A549 (cell line): ENCODE data around the gene CCDC27. TPM values are rescaled to one million over a fixed set of nuclear protein-coding genes. Genes with fewer than 3 reads are reported as not detected.

ENCODE experiments used
- ATAC-seq, 2 experiments: fragments of 200-7000 bp in 1 of 2; fragments of >200 bp in 1 of 2; cut with Nextera tagmentation in 1 of 2; cut with Tn5 transposase in 1 of 2; 3 replicates each; pipeline versions ENCODE4 v1.8.0 to v1.9.1; 2018 to 2020; ENCODE audit warnings: mild to moderate bottlenecking in 1 of 2, moderate library complexity in 1 of 2
- CTCF ChIA-PET: fragments of 300-600 bp; sonication (Branson Sonifier 250); formaldehyde crosslinking; extraction: SDS; loops from one replicate; lab custom pipeline; 2021; ENCODE audit warnings: antibody characterized with exemption, inconsistent platforms; lab: Yijun Ruan, JAX
- POLR2A ChIA-PET: fragments of 350-600 bp; formaldehyde crosslinking; extraction: SDS; loops from one replicate; lab custom pipeline; 2021; ENCODE audit warnings: antibody characterized with exemption, inconsistent platforms; lab: Yijun Ruan, JAX
- DNase-seq, 2 experiments: peaks; one replicate each; pipeline versions ENCODE4 v3.0.0 to v3.0.0-alpha.2; 2011 to 2016; ENCODE audit warnings: low read depth in 1 of 2, low spot score in 1 of 2
- FAIRE-seq: peaks from 2 replicates; lab custom pipeline; 2011; peaks lifted over from hg19 to GRCh38; lab: Jason Lieb, UNC
- H3K27ac ChIP-seq, 2 experiments: fragments of >200 bp; sonication (Bioruptor Twin); formaldehyde crosslinking; 3 replicates each; pipeline ENCODE4 v1.5.1; 2016 to 2017
- H3K4me1 ChIP-seq: fragments of >200 bp; sonication (Bioruptor Twin); formaldehyde crosslinking; 3 replicates; pipeline ENCODE4 v1.6.1; 2016
- H3K4me2 ChIP-seq: fragments of >200 bp; sonication (Bioruptor Twin); formaldehyde crosslinking; 3 replicates; pipeline ENCODE4 v1.6.1; 2016
- H3K4me3 ChIP-seq: fragments of >200 bp; sonication (Bioruptor Twin); formaldehyde crosslinking; 3 replicates; pipeline ENCODE4 v1.5.1; 2016
- H3K9me3 ChIP-seq: fragments of >200 bp; sonication (Bioruptor Twin); formaldehyde crosslinking; 3 replicates; pipeline ENCODE4 v1.6.1; 2016
- ATOH8 ChIP-seq: fragments of 250-450 bp; sonication (Bioruptor Pico); IDR thresholded peaks from 2 replicates; pipeline ENCODE4 v1.5.0; 2020; ENCODE audit warnings: low read depth, mild to moderate bottlenecking, moderate library complexity
- CHD2 ChIP-seq: fragments of 150-350 bp; IDR thresholded peaks from 2 replicates; pipeline ENCODE4 v1.6.1; 2014; ENCODE audit warnings: low read length; ENCODE audit not compliant: partially characterized antibody
- CHD4 ChIP-seq: fragments of 200-600 bp; sonication (generic); IDR thresholded peaks from 2 replicates; pipeline ENCODE4 v1.6.1; 2016; ENCODE audit warnings: antibody characterized with exemption, mild to moderate bottlenecking, borderline replicate concordance
- EHF ChIP-seq: fragments of 250-450 bp; sonication (Bioruptor Pico); IDR thresholded peaks from 2 replicates; pipeline ENCODE4 v1.5.0; 2020; ENCODE audit warnings: mild to moderate bottlenecking
- ELK1 ChIP-seq: fragments of 150-350 bp; IDR thresholded peaks from 2 replicates; pipeline ENCODE4 v1.6.1; 2014; ENCODE audit warnings: low read depth, mild to moderate bottlenecking, low read length
- FOSL2 ChIP-seq, 2 experiments: fragments of 450-650 bp in 1 of 2; fragments of >200 bp in 1 of 2; sonication (Bioruptor Twin) in 1 of 2; formaldehyde crosslinking; IDR thresholded peaks; 2 replicates each; pipeline versions ENCODE4 v1.5.0 to v1.6.1; 2016 to 2020; ENCODE audit warnings: mild to moderate bottlenecking in 1 of 2, moderate library complexity in 1 of 2
- FOXS1 ChIP-seq: fragments of 250-450 bp; sonication (Bioruptor Pico); IDR thresholded peaks from 2 replicates; pipeline ENCODE4 v1.5.0; 2020; ENCODE audit warnings: mild to moderate bottlenecking, moderate library complexity
- HEYL ChIP-seq: fragments of 250-450 bp; sonication (Bioruptor Pico); IDR thresholded peaks from 2 replicates; pipeline ENCODE4 v1.8.0; 2021; ENCODE audit warnings: mild to moderate bottlenecking, moderate library complexity
- HOXA7 ChIP-seq: fragments of 250-450 bp; sonication (Bioruptor Pico); IDR thresholded peaks from 2 replicates; pipeline ENCODE4 v1.5.0; 2020; ENCODE audit warnings: mild to moderate bottlenecking, moderate library complexity
- JUNB ChIP-seq: fragments of >200 bp; sonication (Bioruptor Twin); formaldehyde crosslinking; IDR thresholded peaks from 2 replicates; pipeline ENCODE4 v1.6.1; 2016
- KDM5A ChIP-seq: fragments of 200-600 bp; sonication (generic); IDR thresholded peaks from 2 replicates; pipeline ENCODE4 v1.6.1; 2016; ENCODE audit warnings: antibody characterized with exemption, mild to moderate bottlenecking
- MAZ ChIP-seq: fragments of 150-350 bp; IDR thresholded peaks from 2 replicates; pipeline ENCODE4 v1.6.1; 2014; ENCODE audit warnings: antibody characterized with exemption, low read depth, low read length, borderline replicate concordance
- NFE2L2 ChIP-seq: fragments of 150-350 bp; conservative IDR thresholded peaks from 2 replicates; pipeline ENCODE4 v1.6.1; 2014; ENCODE audit warnings: low read length
- NPAS2 ChIP-seq: fragments of 250-450 bp; sonication (Bioruptor Pico); IDR thresholded peaks from 2 replicates; pipeline ENCODE4 v1.8.0; 2022; ENCODE audit warnings: mild to moderate bottlenecking, moderate library complexity, borderline replicate concordance
- PBX3 ChIP-seq: IDR thresholded peaks from 2 replicates; pipeline ENCODE4 v1.6.1; 2012
- RAD21 ChIP-seq, 2 experiments: fragments of >200 bp in 1 of 2; sonication (Bioruptor Twin) in 1 of 2; formaldehyde crosslinking in 1 of 2; IDR thresholded peaks in 1 of 2; conservative IDR thresholded peaks in 1 of 2; 2 replicates in 1 of 2; 3 replicates in 1 of 2; pipeline ENCODE4 v1.6.1; 2012 to 2018; ENCODE audit warnings: inconsistent platforms in 1 of 2
- TFCP2L1 ChIP-seq: fragments of 250-450 bp; sonication (Bioruptor Pico); IDR thresholded peaks from 2 replicates; pipeline ENCODE4 v1.5.0; 2021; ENCODE audit warnings: mild to moderate bottlenecking
- TP53 ChIP-seq: fragments of 250-450 bp; sonication (Bioruptor Pico); IDR thresholded peaks from 2 replicates; pipeline ENCODE4 v1.5.0; 2021; ENCODE audit warnings: mild to moderate bottlenecking, moderate library complexity
- ZNF302 ChIP-seq: fragments of 250-450 bp; sonication (Bioruptor Pico); IDR thresholded peaks from 2 replicates; pipeline ENCODE4 v1.9.0; 2021; ENCODE audit warnings: inconsistent platforms, mild to moderate bottlenecking, moderate library complexity
- ZSCAN20 ChIP-seq: fragments of 250-450 bp; sonication (Bioruptor Pico); IDR thresholded peaks from 2 replicates; pipeline ENCODE4 v1.8.0; 2022; ENCODE audit warnings: mild to moderate bottlenecking, moderate library complexity
- WGBS: methylation state at CpG from one replicate; pipeline ENCODE4 v1.1.6; 2017; ENCODE audit errors: missing lambda C conversion rate; 5-methylcytosine and 5-hydroxymethylcytosine counted together
- polyA plus RNA-seq, 4 experiments: library from polyadenylated mRNA; depleted of rRNA in 3 of 4; stranded (reverse); fragments of >200 nt; fragmentation: RNase III in 1 of 4; extraction: RNeasy Plus Mini Kit Qiagen cat#74134 plus additional on column Dnase treatment in 1 of 4; gene quantifications; 2 replicates in 3 of 4; 3 replicates in 1 of 4; pipeline ENCODE4 v1.2.3, GENCODE V29; 2011 to 2017
- TF ChIP-seq, protein P1 (sequence below): fragments of >200 bp; sonication (Bioruptor Twin); formaldehyde crosslinking; IDR thresholded peaks from 3 replicates; pipeline ENCODE4 v1.5.1; 2016
- TF ChIP-seq, protein P2 (sequence below): fragments of 200-600 bp; sonication (generic); IDR thresholded peaks from 2 replicates; pipeline ENCODE4 v1.6.1; 2016; ENCODE audit warnings: antibody characterized with exemption, mild to moderate bottlenecking, moderate library complexity

Gene CCDC27
- polyA plus RNA-seq, 2 of the 4 experiments (the other 2 are of a cell fraction), result not detected

DNA sequence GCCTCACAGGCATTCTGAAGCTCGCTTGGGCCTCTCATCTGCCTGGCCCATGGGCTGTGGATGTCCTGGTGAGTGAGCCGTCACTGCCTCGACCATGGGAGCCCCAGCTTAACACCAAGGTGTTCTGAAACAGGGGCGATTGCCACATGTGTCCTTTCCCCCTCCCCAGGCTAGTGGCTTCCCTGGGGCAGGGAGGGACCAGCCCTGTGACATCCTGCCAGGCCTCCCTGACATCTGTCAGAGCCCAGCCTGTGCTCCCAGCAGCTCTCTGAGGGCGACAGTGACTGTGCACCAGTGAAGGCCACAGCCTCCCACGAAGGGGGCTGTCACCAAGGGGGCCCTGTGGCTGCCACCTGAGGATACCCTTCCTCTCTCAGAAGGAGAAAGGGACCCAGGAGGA lies 35.9 kb upstream of the CCDC27 start:
- H3K4me3 ChIP-seq, result no peak overlapping the region
- POLR2A ChIA-PET, result no interaction called here
- CTCF ChIA-PET, result interaction anchor here (3.2 kb wide), 1 partner anchor 8 kb away, joined by 22 read pairs; no protein-coding TSS in a partner anchor
- DNase-seq (no peak), FAIRE-seq (no peak), ATAC-seq (no peak)
- H3K9me3 ChIP-seq, result no peaks in the 10 kb centered on the region
- 35% methylated on average over 5 of the region's 6 CpGs for WGBS
- H3K27ac ChIP-seq, result no peak overlapping the region
- no peak overlapping the region for H3K4me2 ChIP-seq
- H3K4me1 ChIP-seq, result no peaks in the 10 kb centered on the region
- TF ChIP-seq, protein P1, sequence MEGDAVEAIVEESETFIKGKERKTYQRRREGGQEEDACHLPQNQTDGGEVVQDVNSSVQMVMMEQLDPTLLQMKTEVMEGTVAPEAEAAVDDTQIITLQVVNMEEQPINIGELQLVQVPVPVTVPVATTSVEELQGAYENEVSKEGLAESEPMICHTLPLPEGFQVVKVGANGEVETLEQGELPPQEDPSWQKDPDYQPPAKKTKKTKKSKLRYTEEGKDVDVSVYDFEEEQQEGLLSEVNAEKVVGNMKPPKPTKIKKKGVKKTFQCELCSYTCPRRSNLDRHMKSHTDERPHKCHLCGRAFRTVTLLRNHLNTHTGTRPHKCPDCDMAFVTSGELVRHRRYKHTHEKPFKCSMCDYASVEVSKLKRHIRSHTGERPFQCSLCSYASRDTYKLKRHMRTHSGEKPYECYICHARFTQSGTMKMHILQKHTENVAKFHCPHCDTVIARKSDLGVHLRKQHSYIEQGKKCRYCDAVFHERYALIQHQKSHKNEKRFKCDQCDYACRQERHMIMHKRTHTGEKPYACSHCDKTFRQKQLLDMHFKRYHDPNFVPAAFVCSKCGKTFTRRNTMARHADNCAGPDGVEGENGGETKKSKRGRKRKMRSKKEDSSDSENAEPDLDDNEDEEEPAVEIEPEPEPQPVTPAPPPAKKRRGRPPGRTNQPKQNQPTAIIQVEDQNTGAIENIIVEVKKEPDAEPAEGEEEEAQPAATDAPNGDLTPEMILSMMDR, result no peak
- no peak for TF ChIP-seq FOSL2 (IDR thresholded peaks at IDR 0.05)
- TF ChIP-seq FOSL2 (CRISPR knock-in tag; IDR thresholded peaks at IDR 0.05), result no peak
- no peak for TF ChIP-seq ELK1
- no peak for TF ChIP-seq NFE2L2
- TF ChIP-seq ZNF302 (CRISPR knock-in tag), result no peak
- no peak for TF ChIP-seq JUNB
- no peak for TF ChIP-seq NPAS2 (CRISPR knock-in tag)
- TF ChIP-seq TFCP2L1 (CRISPR knock-in tag), result no peak
- TF ChIP-seq PBX3, result no peak
- TF ChIP-seq HOXA7 (CRISPR knock-in tag), result no peak
- TF ChIP-seq MAZ, result no peak
- TF ChIP-seq, protein P2, sequence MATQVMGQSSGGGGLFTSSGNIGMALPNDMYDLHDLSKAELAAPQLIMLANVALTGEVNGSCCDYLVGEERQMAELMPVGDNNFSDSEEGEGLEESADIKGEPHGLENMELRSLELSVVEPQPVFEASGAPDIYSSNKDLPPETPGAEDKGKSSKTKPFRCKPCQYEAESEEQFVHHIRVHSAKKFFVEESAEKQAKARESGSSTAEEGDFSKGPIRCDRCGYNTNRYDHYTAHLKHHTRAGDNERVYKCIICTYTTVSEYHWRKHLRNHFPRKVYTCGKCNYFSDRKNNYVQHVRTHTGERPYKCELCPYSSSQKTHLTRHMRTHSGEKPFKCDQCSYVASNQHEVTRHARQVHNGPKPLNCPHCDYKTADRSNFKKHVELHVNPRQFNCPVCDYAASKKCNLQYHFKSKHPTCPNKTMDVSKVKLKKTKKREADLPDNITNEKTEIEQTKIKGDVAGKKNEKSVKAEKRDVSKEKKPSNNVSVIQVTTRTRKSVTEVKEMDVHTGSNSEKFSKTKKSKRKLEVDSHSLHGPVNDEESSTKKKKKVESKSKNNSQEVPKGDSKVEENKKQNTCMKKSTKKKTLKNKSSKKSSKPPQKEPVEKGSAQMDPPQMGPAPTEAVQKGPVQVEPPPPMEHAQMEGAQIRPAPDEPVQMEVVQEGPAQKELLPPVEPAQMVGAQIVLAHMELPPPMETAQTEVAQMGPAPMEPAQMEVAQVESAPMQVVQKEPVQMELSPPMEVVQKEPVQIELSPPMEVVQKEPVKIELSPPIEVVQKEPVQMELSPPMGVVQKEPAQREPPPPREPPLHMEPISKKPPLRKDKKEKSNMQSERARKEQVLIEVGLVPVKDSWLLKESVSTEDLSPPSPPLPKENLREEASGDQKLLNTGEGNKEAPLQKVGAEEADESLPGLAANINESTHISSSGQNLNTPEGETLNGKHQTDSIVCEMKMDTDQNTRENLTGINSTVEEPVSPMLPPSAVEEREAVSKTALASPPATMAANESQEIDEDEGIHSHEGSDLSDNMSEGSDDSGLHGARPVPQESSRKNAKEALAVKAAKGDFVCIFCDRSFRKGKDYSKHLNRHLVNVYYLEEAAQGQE, result no peak
- TF ChIP-seq EHF (CRISPR knock-in tag), result no peak
- no peak for TF ChIP-seq KDM5A
- no peak for TF ChIP-seq CHD2
- TF ChIP-seq ZSCAN20 (CRISPR knock-in tag), result no peak
- no peak for TF ChIP-seq HEYL (CRISPR knock-in tag)

GRCh38 chr1:3717041-3717714 lies 35.1 kb upstream of the CCDC27 start:
- no peak overlapping the region for H3K27ac ChIP-seq
- no peaks in the 10 kb centered on the region for H3K9me3 ChIP-seq
- 74% methylated on average over 22 of the region's 33 CpGs for WGBS
- no peak for DNase-seq
- ChIA-PET CTCF (interaction anchor here (1.7 to 3.9 kb wide), 2 partner anchors 10 to 22 kb away, joined by 4 to 15 read pairs; no protein-coding TSS in a partner anchor), POLR2A (no interaction called here)
- H3K4me3 ChIP-seq, result no peak overlapping the region
- H3K4me2 ChIP-seq, result no peak overlapping the region
- no peak for ATAC-seq
- no peak for FAIRE-seq
- TF ChIP-seq CHD2, result no peak
- TF ChIP-seq TP53, result no peak
- TF ChIP-seq RAD21 (conservative IDR thresholded peaks at IDR 0.05 in 1 of 2, IDR thresholded peaks at IDR 0.05 in 1 of 2), result no peak
- no peak for TF ChIP-seq ATOH8 (CRISPR knock-in tag)
- TF ChIP-seq FOSL2 (IDR thresholded peaks at IDR 0.05), result no peak
- TF ChIP-seq FOSL2 (CRISPR knock-in tag; IDR thresholded peaks at IDR 0.05), result no peak
- TF ChIP-seq FOXS1 (CRISPR knock-in tag), result no peak
- TF ChIP-seq HEYL (CRISPR knock-in tag), result no peak
- no peak for TF ChIP-seq CHD4
- no peaks in the 10 kb centered on the region for H3K4me1 ChIP-seq
